Glomerular endothelial cell (primary cell): ENCODE measurements around the gene C1QTNF1. TPM values are rescaled to one million over a fixed set of nuclear protein-coding genes. Genes with fewer than 3 reads are reported as not detected.
"Not testable (repeated sequence)": the region's sequence is repeated elsewhere in the genome, so short reads cannot be mapped to it uniquely, and the experiment has no call there.

ENCODE experiments used
- DNase-seq: peaks from one replicate; pipeline ENCODE4 v3.0.0-alpha.2; 2011; ENCODE audit warnings: low read depth, low spot score; ENCODE audit errors: extremely low read depth
- total RNA-seq: library from RNA; depleted of rRNA; stranded (reverse); fragments of >200 nt; gene quantifications from 2 replicates; pipeline ENCODE4 v1.2.3, GENCODE V29; 2015

C1QTNF1 gene
- total RNA-seq, 1 donor from 2014 or later, result 7.3 TPM

- no peak for DNase-seq
These were observed 1.4 kb upstream of the C1QTNF1 start for GRCh38 chr17:79022507-79022991.

- no peak for DNase-seq
These were observed 726 bp upstream of the C1QTNF1 start for GRCh38 chr17:79023180-79023705.

DNA sequence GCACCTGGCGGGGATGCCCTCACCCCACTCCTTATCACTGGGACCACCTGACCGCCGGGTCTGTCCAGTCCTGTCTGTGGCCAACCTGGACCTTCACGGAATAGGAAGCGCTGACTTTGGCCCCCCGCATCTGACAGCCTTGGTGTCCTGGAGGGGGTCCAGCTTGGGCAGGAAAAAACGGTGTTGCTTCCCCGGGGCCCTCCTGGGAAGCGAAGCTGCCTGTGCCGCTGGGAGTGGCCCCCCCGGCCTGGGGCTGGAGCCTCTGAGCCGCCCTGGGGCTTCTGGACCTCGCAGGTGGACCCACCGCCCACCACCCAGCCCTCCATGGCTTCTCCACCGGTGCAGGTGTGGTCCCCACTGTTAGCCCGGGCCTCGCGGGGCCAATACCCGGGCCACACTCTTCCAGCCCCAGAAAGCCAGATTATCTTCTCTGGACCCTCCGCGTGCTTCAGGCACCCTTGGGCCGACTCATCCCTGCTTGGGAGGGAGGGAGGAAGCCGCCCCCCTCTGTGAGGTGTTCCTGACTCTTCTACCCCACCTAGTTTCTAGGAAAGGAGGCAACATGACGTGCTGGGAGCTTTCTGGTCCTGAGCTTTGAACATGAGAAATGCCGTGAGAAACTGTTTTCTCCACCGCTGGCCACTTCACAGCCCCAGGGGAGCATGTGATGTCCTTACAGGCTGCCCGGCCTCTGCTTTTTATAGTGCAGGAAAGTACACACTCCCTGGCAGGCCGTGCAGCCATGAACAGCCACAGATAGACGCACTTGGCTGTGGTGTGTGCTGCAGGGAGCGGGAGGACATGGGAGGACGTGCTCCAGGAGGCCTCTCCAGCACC is 1.1 kb downstream of the C1QTNF1 start:
- no peak for DNase-seq

DNA sequence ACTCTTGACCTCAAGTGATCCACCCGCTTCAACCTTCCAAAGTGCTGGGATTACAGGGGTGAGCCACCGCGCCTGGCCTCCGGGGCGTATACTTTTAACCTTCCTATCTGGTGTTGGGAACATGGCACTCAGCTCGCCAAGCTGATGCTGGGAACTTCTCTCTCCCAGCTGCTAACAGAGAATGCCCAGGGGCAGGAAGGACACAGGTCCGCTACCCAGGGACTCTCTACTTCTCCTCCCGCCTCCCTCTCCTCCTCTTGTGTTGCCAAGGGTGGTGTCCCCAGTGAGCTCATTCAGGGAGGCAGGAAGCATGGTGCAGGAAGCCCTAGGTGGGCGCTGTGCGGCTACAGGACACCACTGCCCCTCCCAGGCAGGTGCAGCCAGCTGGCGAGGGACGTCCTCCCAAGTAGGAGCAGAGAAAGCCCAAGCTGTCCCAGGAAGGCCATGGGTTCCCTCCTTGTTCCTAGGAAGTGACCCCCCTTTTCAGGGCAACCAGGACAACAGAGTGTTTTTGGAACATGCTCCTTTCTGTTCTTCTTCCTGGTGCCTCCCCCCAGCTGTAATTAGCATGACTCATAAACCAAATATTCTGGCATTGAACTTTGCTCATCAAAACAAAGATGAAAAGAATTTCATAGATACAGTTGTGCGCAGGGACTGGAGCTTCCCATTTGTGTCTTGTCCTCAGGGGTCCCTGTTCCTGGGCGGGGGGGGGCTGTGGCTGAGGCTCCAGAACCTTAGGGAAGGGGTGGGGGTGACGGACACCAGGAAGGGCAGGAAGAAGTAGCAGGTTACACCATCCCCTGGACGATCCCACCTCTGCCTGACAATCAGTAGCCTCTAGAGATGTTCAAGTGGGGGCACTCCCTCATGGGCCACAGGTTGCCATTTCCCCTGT is 2.7 kb downstream of the C1QTNF1 start:
- no peak for DNase-seq

DNA sequence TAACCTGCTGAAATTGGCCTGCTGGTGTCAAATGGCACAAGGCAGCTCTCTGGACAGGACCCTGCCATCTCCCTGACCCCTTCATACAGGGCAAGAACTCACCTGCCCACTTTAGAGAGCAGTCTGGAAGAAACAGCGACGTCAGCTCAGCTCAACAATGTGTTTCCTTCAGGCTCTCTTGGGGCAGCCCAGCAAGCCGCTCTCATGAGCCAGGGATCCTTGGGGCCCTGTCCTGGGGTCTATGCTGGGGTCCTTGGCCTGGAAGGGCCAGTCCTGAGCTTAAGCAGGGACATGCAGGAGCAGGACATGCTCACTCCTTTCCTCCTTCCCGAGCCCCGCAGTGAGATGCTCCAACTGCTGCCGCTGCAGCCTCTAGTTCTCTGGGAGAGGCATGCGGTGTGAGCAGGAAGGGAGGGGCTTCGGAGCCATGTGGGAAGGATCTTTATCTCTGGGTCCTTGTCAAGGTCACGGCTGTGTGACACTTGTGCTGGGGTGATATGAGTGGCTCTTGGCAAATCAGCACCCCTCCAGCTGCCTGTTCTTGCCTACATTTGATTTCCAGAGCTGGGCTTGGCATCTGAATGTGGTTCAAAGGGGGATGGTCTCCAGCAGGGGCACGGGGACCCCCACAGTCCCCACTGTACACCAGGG is 3.4 kb downstream of the C1QTNF1 start:
- no peak for DNase-seq

DNA sequence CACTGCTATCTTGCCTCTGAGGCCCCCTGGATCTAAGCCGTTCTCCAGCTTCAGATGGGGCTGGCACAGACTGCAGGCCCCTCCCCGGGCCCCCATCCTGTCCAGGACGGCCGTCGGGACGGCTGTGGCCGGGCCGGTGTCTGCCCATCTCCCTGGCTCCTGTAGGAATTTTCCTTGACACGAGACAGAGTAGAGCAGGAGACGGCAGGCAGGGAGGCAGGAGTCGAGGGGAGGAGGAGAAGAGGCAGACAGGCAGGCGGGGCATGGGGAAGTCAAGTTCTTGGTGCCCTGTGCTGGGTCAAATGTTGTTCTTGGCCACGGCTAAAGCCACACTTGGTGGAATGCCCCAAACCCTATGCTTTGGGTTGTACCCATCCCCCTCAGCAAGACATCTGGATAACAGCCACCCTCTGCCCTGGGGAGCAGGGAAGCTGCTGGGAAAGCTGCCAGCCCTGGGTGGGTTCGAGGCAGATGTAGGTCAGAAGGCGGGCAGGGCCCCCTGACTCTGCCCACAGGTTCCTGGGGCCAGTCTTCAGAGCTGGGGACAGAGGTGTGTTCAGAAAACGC is 4.0 kb downstream of the C1QTNF1 start:
- no peak for DNase-seq

GRCh38 chr17:79028496-79029326 is 4.7 kb downstream of the C1QTNF1 start:
- DNase-seq, result no peak

GRCh38 chr17:79029327-79030009 is 5.5 kb downstream of the C1QTNF1 start:
- no peak for DNase-seq

- DNase-seq, result not testable (repeated sequence)
These were observed 6.7 kb downstream of the C1QTNF1 start for GRCh38 chr17:79030636-79031035.

DNA sequence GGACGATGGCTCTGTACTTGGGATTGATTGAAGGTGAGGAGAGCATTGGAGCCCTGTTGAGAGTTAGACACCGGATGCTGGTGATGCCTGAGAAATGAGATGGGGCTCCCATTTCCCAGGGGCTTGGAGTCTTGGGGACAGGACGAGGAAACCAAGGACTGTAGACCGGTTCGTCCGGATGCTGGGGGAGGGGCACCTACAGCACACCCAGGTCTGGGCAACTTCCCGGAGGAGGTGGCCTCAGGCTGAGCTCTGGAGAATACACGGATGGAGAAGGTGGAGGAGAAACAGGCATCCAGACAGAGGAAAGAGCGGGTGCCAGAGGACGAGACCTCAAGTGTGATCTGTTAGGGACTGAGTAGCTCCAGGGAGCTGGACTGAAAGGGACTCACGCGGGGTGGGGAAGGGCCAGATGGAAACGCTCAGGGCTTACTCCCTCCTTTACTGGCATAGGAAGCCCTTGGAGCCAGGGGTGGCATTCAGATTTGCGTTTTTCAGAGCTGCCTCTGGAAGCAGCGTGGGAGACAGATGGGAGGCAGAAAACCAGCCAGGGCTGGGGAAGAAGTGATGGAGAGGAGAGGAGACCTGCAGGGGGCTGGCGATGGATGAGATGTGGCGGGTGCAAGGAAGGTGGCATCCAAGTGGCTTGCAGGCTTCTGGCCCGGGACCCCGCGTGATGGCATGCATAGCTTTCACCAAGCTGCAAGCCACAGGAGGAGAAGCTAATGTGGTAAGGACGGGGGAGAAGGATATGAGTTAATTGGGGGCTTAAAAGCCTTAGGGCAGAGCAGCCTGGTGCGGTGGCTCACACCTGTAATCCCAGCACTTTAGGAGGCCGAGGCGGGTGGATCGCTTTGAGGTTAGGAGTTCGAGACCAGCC is 8.3 kb downstream of the C1QTNF1 start:
- DNase-seq, result no peak

GRCh38 chr17:79033046-79033616 is 9.2 kb downstream of the C1QTNF1 start:
- no peak for DNase-seq

DNA sequence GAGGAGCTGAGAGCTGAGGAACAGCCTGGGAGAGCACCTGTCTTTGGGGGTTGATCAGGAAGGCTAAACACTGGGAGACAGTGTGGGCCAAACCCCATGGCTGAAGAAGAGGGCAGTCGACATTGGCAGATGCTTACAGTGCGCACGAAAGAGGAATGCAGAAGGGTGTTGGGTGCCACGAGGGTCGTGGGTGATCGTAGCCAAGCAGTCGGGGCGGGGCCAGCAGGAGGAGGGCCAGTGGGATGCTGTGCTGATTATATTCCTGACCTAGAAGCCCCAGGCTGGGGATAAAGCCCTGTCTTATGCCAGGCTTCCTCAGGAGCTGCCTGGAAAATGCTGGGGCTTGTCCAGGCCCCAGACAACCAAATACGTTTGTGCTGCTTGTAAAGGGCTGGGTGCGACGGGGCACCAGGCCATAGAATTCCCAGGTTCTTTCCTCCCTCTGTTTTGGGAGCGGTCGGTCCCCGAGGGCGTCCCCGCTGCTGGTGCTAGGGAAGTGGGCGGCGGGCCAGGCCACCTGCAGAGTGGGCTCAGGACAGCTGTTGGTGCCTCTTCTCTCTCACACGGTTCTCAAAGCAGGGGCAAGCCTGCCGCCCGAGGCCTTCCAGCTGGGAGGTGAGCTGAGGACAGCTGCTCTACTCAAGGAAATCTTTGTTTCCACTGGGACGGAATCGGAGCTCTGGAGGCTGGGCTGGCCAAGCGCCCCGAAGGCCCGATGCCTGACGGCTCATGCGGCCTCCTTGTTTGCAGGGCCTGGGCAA is 10.0 kb downstream of the C1QTNF1 start:
- no peak for DNase-seq

DNA sequence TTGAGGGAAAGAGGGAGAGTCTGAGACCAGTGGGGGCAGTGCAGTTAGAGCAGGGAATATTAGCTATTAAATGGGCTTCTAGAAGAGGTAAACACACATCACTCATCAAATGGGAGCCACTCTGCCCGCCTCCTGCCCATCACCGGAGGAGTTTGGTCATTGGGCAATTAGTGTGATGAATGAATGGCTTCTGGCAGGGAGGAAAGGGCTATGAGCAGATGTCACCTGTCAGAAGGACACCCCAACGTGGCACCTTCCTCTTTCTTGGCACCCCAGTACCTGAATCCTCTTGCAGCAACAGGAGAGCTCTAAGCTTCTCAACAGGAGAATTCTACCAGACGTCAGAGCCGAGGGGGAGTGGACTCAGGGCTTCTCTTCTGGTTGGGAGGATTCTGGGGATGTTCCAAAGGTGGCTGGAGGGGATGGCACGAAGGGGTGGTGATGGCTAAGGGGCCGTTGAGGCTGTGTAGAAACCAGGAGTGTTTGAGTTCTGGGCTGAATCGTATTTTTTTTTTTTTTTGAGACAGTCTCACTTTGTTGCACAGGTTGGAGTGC is 11.0 kb downstream of the C1QTNF1 start:
- DNase-seq, result no peak

DNA sequence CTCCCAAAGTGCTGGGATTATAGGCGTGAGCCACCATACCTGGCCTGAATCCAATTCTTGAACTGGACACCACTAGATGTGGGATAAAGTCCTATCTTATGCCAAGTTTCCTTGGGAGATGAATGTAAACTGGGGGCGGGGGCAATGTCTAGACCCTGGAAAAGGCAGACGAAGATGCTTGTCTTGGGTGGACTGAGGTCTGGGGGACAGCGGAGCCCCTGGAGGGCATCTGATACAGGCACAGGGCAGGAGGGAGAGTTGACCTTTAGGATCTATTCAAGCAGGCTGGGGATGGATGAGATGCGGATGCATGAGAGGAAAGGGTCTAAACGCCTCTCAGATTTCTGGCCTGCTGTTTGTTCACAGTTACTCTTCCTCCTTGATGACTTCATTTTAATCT is 11.7 kb downstream of the C1QTNF1 start:
- no peak for DNase-seq

DNA sequence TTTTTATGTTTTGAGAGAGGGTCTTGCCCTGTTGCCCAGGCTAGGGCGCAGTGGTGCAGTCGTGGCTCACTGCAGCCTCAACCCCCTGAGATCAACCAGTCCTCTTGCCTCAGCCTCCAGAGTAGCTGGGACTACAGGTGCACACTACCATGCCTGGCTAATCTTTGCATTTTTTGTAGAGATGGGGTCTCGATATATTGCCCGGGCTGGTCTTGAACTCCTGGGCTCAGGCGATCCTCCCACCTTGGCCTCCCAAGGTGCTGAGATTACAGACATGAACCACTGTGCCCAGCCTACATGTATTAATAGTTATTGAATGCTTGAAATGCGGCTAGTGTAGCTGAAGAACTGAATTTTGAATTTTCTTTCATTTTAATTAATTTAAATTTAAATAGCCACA is 12.2 kb downstream of the C1QTNF1 start:
- DNase-seq, result no peak

DNA sequence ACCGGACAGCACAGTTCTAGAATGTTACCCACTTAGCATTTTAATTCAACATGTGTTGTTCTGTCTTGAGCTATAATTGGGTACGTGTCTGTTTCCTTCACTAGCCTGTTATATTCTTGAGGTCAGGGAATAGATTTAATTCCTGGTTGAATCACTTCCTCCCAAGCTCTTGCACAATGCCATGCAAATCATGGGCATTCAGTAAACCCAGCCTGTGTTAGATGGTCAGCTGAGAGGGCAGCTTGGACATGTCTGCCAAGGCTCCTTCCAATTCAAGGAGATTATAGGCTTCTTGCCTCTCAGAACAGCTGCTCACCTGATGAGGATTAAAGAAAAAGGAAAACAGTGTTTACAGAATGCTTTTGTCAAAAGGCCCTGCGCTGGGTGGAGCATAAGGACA is 12.6 kb downstream of the C1QTNF1 start:
- DNase-seq, result peak; percentile 64
